GM18951 (cell line): ENCODE data around the gene CAMK1D.
"Not testable (repeated sequence)": the region's sequence is repeated elsewhere in the genome, so short reads cannot be mapped to it uniquely, and the experiment has no call there.

Source experiments
- POLR2A ChIP-seq: IDR thresholded peaks from 4 replicates; pipeline ENCODE4 v1.6.1; 2011; ENCODE audit warnings: mild to moderate bottlenecking; ENCODE audit not compliant: insufficient read length, insufficient read depth; ENCODE audit errors: extremely low read depth
- in situ Hi-C: fragments of 300-500 bp; cut with MboI; formaldehyde crosslinking; loops from one replicate; pipeline ENCODE4 v1.12.0; 2022; ENCODE audit warnings: low sequenced_read_pairs, mixed read lengths, inconsistent platforms; ENCODE audit not compliant: unreplicated experiment

CAMK1D gene

DNA sequence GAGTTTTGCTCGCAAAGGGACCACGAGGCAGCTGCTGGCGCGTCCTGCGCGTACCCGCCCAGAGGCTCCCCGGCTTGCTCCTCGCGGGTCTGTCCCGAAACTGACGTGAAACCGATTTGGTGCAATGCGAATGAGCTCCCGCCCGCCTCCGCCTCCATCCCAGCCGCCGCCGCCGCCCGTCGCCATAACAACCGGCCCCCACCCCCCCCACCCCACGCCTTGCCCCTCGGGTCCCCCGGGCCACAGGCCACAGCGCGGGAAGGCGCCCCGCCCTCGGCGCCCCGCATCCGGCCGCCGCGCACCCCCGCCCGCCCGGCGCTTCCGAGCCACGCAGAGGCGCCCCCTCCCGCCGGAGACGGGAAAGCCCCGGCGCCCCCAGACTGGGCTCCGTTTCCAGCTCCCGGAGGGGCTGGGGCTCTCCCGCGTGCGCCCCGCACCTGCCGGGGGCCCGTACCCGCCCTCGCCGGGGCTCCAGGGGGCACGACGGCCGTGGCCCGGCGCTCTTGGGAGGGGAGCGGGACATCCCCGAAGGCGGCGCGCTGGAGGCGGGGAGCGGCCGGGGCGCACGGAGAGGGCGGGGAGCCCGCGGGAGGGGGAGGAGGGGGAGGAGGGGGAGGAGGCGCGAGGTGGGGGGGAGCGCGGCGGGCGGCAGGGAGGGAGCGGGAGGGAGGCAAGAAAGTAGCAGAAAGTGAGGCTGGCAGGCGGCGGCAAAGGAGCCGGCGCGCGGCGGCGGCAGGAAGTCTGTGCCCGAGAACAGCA is at the start of gene CAMK1D:
Gene CAMK1D (plus strand): TSS at position 678 of the 759 bp plus-strand sequence.
- in situ Hi-C loops = no loop called here
- TF ChIP-seq POLR2A = peak; percentile 67

GRCh38 chr10:12301036-12301435 is 48.3 kb upstream of the CAMK1D start:
- in situ Hi-C loops = not testable (repeated sequence)

DNA sequence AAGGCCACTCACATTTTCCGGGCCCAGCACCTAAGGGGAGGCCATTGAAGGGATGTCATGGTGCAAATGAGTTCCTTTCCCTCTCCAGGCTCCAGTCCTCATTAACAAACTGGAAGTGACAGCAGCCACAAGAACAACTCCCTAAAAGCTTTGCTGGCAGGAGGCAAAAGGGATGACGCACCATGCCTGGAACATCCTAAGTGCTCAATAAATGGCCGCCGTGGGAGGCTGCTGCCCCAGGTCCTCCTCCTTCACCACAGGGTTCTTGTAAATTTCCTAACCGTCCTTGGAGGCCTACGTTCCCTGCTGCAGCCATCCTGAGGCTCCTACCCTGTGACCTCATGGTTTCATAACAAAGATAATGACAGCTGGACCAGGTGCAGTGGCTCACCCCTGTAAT is 41.3 kb upstream of the CAMK1D start:
- in situ Hi-C loops = no loop called here
- TF ChIP-seq POLR2A = no peak

DNA sequence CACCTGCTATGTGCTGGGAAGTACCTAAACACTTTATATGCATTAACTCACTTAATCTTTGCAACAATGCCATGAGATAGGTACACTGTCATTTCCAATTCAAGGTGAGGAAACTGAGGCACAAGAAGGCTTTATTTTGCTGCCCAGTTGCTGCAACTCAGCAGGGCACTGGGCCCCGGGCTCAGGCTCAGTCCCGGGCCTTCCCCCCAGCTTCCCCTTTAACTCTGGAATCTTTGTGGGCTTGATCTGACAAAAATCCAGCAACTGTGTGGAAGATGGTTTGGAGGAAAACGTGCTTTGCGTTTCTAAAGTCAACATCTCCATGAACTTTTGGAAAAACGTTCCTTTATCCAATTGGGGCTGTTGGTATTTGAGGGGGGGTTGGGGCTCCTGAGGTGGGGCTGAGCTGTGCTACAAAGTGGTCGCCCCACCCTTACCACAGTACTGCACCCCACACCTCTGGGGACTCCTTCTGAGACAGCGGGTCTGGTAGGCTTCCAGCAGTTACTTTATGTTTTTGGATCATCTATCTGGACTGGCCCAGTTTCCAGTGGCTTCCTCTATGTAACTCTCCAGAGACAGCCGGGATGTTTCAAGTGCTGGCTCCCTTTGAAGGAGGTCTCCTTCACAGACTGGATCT is 40.5 kb upstream of the CAMK1D start:
- in situ Hi-C loops = no loop called here
- no peak for TF ChIP-seq POLR2A

DNA sequence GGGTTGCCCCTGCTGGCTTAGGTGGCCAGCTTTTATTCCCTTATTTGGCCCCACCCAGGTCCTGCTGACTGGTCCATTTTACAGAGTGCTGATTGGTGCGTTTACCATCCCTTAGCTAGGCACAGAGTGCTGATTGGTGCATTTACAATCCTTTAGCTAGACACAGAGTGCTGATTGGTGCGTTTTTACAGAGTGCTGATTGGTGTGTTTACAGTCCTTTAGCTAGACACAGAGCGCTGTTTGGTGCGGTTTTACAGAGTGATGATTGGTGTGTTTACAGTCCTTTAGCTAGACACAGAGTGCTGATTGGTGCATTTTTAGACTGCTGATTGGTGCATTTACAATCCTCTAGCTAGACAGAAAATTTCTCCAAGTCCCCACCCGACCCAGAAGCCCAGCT is 39.6 kb upstream of the CAMK1D start:
- in situ Hi-C loops = not testable (repeated sequence)

DNA sequence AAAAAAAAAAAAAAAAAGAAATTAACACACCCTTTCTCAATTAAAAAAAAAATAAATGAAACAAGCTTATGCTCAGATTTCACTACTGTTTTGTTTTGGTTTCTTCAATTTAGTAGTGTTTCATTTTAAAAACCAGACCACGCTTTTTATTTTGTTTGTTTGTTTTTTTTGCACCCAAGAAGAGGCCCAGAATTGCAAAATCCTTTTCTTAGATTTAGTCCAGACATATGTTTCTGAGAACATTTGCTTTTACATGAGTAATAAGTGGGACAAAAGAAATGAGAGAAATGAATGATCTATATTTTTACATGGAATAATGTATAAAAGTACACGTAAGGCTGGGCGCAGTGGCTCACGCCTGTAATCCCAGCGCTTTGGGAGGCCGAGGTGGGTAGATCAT is 34.5 kb upstream of the CAMK1D start:
- no peak for TF ChIP-seq POLR2A
- in situ Hi-C loops = no loop called here

DNA sequence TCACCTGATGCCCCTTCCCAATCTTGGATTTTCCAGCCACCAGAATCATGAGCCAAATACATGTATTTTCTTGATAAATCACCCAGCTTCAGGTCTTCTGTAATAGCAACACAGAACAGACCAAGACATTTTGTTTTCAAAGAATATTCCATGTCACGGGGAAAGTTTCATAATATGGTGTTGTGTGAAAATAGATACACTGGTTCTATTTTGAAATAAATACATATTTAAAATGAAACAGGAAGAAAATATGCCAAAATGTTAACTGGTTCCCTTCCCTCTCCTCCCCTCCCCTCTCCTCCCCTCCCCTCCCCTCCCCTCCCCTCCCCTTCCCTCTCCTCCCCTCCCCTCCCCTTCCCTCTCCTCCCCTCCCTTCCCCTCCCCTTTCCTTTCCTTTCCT is 30.3 kb upstream of the CAMK1D start:
- in situ Hi-C loops = no loop called here
- TF ChIP-seq POLR2A = no peak

GRCh38 chr10:12320892-12321291 is 28.5 kb upstream of the CAMK1D start:
- TF ChIP-seq POLR2A = no peak
- in situ Hi-C loops = no loop called here

GRCh38 chr10:12321641-12322040 is 27.7 kb upstream of the CAMK1D start:
- TF ChIP-seq POLR2A = no peak
- in situ Hi-C loops = no loop called here

DNA sequence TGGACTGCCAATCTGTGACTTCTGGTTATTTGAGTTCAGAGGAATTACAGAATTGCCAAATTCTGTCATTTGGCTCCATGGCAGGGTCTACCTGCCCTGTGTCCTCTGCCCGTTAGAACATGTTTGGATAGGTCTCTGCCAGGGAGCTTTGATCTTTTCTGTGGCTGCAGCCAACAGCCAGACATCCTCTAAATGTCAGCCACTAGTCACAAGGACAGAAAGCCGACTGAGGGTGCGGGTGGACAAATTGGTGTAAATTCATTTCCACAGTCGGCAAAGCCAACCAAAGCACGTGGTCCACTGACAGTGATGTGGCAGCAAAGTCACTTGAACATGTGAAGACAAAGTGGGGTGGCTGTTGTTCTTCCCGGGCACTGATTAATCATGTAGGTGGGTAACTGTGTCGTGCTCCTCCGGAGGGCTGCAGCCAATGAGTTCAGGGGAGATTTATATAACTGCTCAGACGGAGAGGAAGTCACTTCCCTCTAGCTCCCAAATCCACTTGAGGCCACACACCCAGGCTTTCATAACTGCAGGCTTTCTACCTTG is 26.7 kb upstream of the CAMK1D start:
- TF ChIP-seq POLR2A = no peak
- in situ Hi-C loops = no loop called here

GRCh38 chr10:12324530-12324929 is 24.8 kb upstream of the CAMK1D start:
- TF ChIP-seq POLR2A = no peak
- in situ Hi-C loops = no loop called here

- in situ Hi-C loops = no loop called here
- no peak for TF ChIP-seq POLR2A
Measured at GRCh38 chr10:12327074-12327473, 22.3 kb upstream of the CAMK1D start.

- in situ Hi-C loops = no loop called here
- TF ChIP-seq POLR2A = no peak
Measured at GRCh38 chr10:12327476-12327875, 21.9 kb upstream of the CAMK1D start.

GRCh38 chr10:12328312-12328711 is 21.0 kb upstream of the CAMK1D start:
- in situ Hi-C loops = not testable (repeated sequence)
